Measurements from ENCODE around the gene ZNF185.

ZNF185 gene

GRCh38 chrX:152915541-152916241 is 17.8 kb downstream of the ZNF185 start:
- no peak for DNase-seq (ENCODE audit: low read depth in 2 of 3, low spot score in 2 of 3)

- no peak for DNase-seq (ENCODE audit: low read depth in 2 of 3, low spot score in 2 of 3)
Measured at GRCh38 chrX:152917656-152918579, 20.1 kb downstream of the ZNF185 start.

GRCh38 chrX:152918707-152919106 is 20.8 kb downstream of the ZNF185 start:
- no peak for DNase-seq (ENCODE audit: low read depth in 2 of 3, low spot score in 2 of 3)

- no peak for DNase-seq (ENCODE audit: low read depth in 2 of 3, low spot score in 2 of 3)
Measured at GRCh38 chrX:152923599-152923998, 25.7 kb downstream of the ZNF185 start.

- no peak for DNase-seq (ENCODE audit: low read depth in 2 of 3, low spot score in 2 of 3)
Measured at GRCh38 chrX:152925835-152926234, 28.0 kb downstream of the ZNF185 start.

GRCh38 chrX:152926279-152926678 is 28.4 kb downstream of the ZNF185 start:
- peak in 1 of 3 experiments; percentile 14 for DNase-seq (ENCODE audit: low read depth in 2 of 3, low spot score in 2 of 3)

GRCh38 chrX:152926923-152927322 is 29.1 kb downstream of the ZNF185 start:
- no peak for DNase-seq (ENCODE audit: low read depth in 2 of 3, low spot score in 2 of 3)

GRCh38 chrX:152927858-152928760 is 30.2 kb downstream of the ZNF185 start:
- DNase-seq (ENCODE audit: low read depth in 2 of 3, low spot score in 2 of 3): no peak

GRCh38 chrX:152928761-152929400 is 31.0 kb downstream of the ZNF185 start:
- no peak for DNase-seq (ENCODE audit: low read depth in 2 of 3, low spot score in 2 of 3)

GRCh38 chrX:152929898-152930297 is 32.0 kb downstream of the ZNF185 start:
- DNase-seq (ENCODE audit: low read depth in 2 of 3, low spot score in 2 of 3): no peak

- no peak for DNase-seq (ENCODE audit: low read depth in 2 of 3, low spot score in 2 of 3)
Measured at GRCh38 chrX:152930516-152930915, 32.6 kb downstream of the ZNF185 start.

GRCh38 chrX:152932144-152932543 is 34.3 kb downstream of the ZNF185 start:
- no peak for DNase-seq (ENCODE audit: low read depth in 2 of 3, low spot score in 2 of 3)

GRCh38 chrX:152932598-152933175 is 34.8 kb downstream of the ZNF185 start:
- DNase-seq (ENCODE audit: low read depth in 2 of 3, low spot score in 2 of 3): no peak

- no peak for DNase-seq (ENCODE audit: low read depth in 2 of 3, low spot score in 2 of 3)
Measured at GRCh38 chrX:152936306-152936705, 38.4 kb downstream of the ZNF185 start.

- DNase-seq (ENCODE audit: low read depth in 2 of 3, low spot score in 2 of 3): no peak
Measured at GRCh38 chrX:152937236-152937635, 39.4 kb downstream of the ZNF185 start.

- peak; percentile 71 to 79 (median 74) for DNase-seq (ENCODE audit: low read depth in 2 of 3, low spot score in 2 of 3)
Measured at GRCh38 chrX:152941328-152942076, 43.6 kb downstream of the ZNF185 start.

GRCh38 chrX:152942077-152942442 is 44.2 kb downstream of the ZNF185 start:
- no peak for DNase-seq (ENCODE audit: low read depth in 2 of 3, low spot score in 2 of 3)

GRCh38 chrX:152943826-152944225 is 46.0 kb downstream of the ZNF185 start:
- DNase-seq (ENCODE audit: low read depth in 2 of 3, low spot score in 2 of 3): no peak

Data from activated CD8-positive, alpha-beta memory T cell treated with anti-CD3 and anti-CD28 coated beads for 48 hours (primary cell).